Caco-2 (cell line): Measurements from ENCODE around the gene PCDHGA11. TPM values are rescaled to one million over a fixed set of nuclear protein-coding genes. Genes with fewer than 3 reads are reported as not detected.
"Not testable (repeated sequence)": the region's sequence is repeated elsewhere in the genome, so short reads cannot be mapped to it uniquely, and the experiment has no call there.

Experiments
- BruUV-seq: library from RNA; stranded (reverse); fragments of 400-500 nt; replicated peaks from 2 replicates; lab custom pipeline; 2021; lab: Mats Ljungman, UMichigan
- CTCF ChIA-PET: fragments of 300-600 bp; sonication (Branson Sonifier 250); formaldehyde crosslinking; loops from one replicate; lab custom pipeline; 2022; ENCODE audit warnings: antibody characterized with exemption; lab: Charles Lee
- POLR2A ChIA-PET: fragments of 300-600 bp; sonication (Branson Sonifier 250); formaldehyde crosslinking; loops from one replicate; lab custom pipeline; 2022; ENCODE audit warnings: antibody characterized with exemption; lab: Charles Lee
- DNase-seq, 2 experiments: peaks; one replicate each; pipeline versions ENCODE4 v3.0.0 to v3.0.0-alpha.2; 2020 to 2022
- H3K27me3 ChIP-seq: replicated peaks from 2 replicates; pipeline ENCODE4 v1.6.0; 2011; ENCODE audit warnings: low read length; ENCODE audit not compliant: control insufficient read depth, insufficient read depth
- H3K36me3 ChIP-seq: 2 replicates; pipeline ENCODE4 v1.5.1; 2011; ENCODE audit warnings: low read length; ENCODE audit not compliant: control insufficient read depth, insufficient read depth
- H3K4me1 ChIP-seq: fragments of 250-450 bp; sonication (Bioruptor Pico); 2 replicates; pipeline ENCODE4 v1.5.1; 2020; ENCODE audit warnings: mild to moderate bottlenecking
- H3K4me3 ChIP-seq: 2 replicates; pipeline ENCODE4 v1.5.1; 2011; ENCODE audit warnings: low read depth, mild to moderate bottlenecking, control low read depth, low read length
- H3K9me3 ChIP-seq: fragments of 250-450 bp; sonication (Bioruptor Pico); 2 replicates; pipeline ENCODE4 v1.5.1; 2020; ENCODE audit warnings: mild to moderate bottlenecking, moderate library complexity
- H3K27ac Mint-ChIP-seq: one replicate; pipeline ENCODE4 v1.8.0; 2022; ENCODE audit warnings: mixed read lengths; ENCODE audit not compliant: unreplicated experiment
- H3K27me3 Mint-ChIP-seq: one replicate; pipeline ENCODE4 v1.8.0; 2022; ENCODE audit warnings: mixed read lengths; ENCODE audit not compliant: insufficient read depth, unreplicated experiment
- H3K36me3 Mint-ChIP-seq: one replicate; pipeline ENCODE4 v1.8.0; 2022; ENCODE audit warnings: mild to moderate bottlenecking, mixed read lengths; ENCODE audit not compliant: insufficient read depth, unreplicated experiment
- H3K4me1 Mint-ChIP-seq: one replicate; pipeline ENCODE4 v1.8.0; 2022; ENCODE audit warnings: low read depth, mixed read lengths; ENCODE audit not compliant: unreplicated experiment
- H3K4me3 Mint-ChIP-seq: one replicate; pipeline ENCODE4 v1.8.0; 2022; ENCODE audit warnings: mild to moderate bottlenecking, moderate library complexity, mixed read lengths; ENCODE audit not compliant: unreplicated experiment
- H3K9me3 Mint-ChIP-seq: one replicate; pipeline ENCODE4 v1.8.0; 2022; ENCODE audit warnings: mixed read lengths; ENCODE audit not compliant: unreplicated experiment
- CTCF ChIP-seq, 2 experiments: fragments of 200-600 bp in 1 of 2; IDR thresholded peaks; 1 replicate in 1 of 2; 2 replicates in 1 of 2; pipeline versions ENCODE4 v1.5.1 to v1.8.0; 2011 to 2022; ENCODE audit warnings: antibody characterized with exemption in 1 of 2, control low read depth in 1 of 2, inconsistent platforms in 1 of 2, low read depth in 1 of 2, low read length in 1 of 2, mild to moderate bottlenecking in 1 of 2, moderate library complexity in 1 of 2; ENCODE audit not compliant: insufficient read depth in 1 of 2, severe bottlenecking in 1 of 2, unreplicated experiment in 1 of 2
- intact Hi-C: fragments of 100-400 bp; cut with micrococcal nuclease; formaldehyde crosslinking; loops from one replicate; pipeline ENCODE4 v1.10.0; 2022; ENCODE audit not compliant: unreplicated experiment
- total RNA-seq: library from RNA; stranded (reverse); gene quantifications from 2 replicates; pipeline ENCODE4 v1.2.3, GENCODE V29; 2022

PCDHGA11 gene
- total RNA-seq, 1 experiment from 2014 or later, result 1.2 TPM

- no peak within 1 kb of the TSS for H3K4me3 ChIP-seq
- CTCF ChIA-PET, result no interaction called here
Observed at GRCh38 chr5:141402553-141403243, 18.2 kb upstream of the PCDHGA11 start, which contains the start of gene PCDHGA9. Gene PCDHGA9, plus strand, starts transcription at chr5:141402778. Its CDS starts 175 bp downstream, at chr5:141402953.

GRCh38 chr5:141403387-141403786, 17.5 kb upstream of the PCDHGA11 start:
- ChIA-PET CTCF (no interaction called here), POLR2A (no interaction called here)
- no peaks in the 10 kb centered on the region for H3K27me3 ChIP-seq
- H3K9me3 ChIP-seq, result peaks cover 19% of the 10 kb centered on the region
- no peak for DNase-seq
- no TSS peak for BruUV-seq
- H3K27ac Mint-ChIP-seq, result no peak overlapping the region
- H3K4me3 ChIP-seq, result no peak overlapping the region
- H3K9me3 Mint-ChIP-seq, result peaks cover 11% of the 10 kb centered on the region
- TF ChIP-seq CTCF (IDR thresholded peaks at IDR 0.05; ENCODE audit: insufficient read depth in 1 of 2, low read depth in 1 of 2, low read length in 1 of 2, severe bottlenecking in 1 of 2, unreplicated experiment in 1 of 2), result no peak
- H3K4me3 Mint-ChIP-seq, result no peak overlapping the region
- H3K4me1 Mint-ChIP-seq, result no peaks in the 10 kb centered on the region
- H3K36me3 ChIP-seq, result no peaks in the 10 kb centered on the region
- peaks cover 17% of the 10 kb centered on the region for H3K36me3 Mint-ChIP-seq
- H3K27me3 Mint-ChIP-seq, result no peaks in the 10 kb centered on the region
- intact Hi-C loops, result no loop called here
- H3K4me1 ChIP-seq, result no peaks in the 10 kb centered on the region

More at GRCh38 chr5:141402553-141403243, 18.2 kb upstream of the PCDHGA11 start, which contains the start of gene PCDHGA9:
- H3K9me3 Mint-ChIP-seq, result peaks cover 11% of the 10 kb centered on the region
- TF ChIP-seq CTCF (IDR thresholded peaks at IDR 0.05; ENCODE audit: insufficient read depth in 1 of 2, low read depth in 1 of 2, low read length in 1 of 2, severe bottlenecking in 1 of 2, unreplicated experiment in 1 of 2), result no peak
- DNase-seq, result no peak
- H3K36me3 ChIP-seq, result no peaks in the 10 kb centered on the region
- H3K9me3 ChIP-seq, result peaks cover 19% of the 10 kb centered on the region
- BruUV-seq, result no TSS peak
- no peak within 1 kb of the TSS for H3K27ac Mint-ChIP-seq
- H3K4me1 ChIP-seq, result no peaks in the 10 kb centered on the region
- POLR2A ChIA-PET, result no interaction called here
- no peaks in the 10 kb centered on the region for H3K27me3 ChIP-seq
- H3K4me1 Mint-ChIP-seq, result no peaks in the 10 kb centered on the region
- H3K27me3 Mint-ChIP-seq, result no peaks in the 10 kb centered on the region
- peaks cover 17% of the 10 kb centered on the region for H3K36me3 Mint-ChIP-seq
- H3K4me3 Mint-ChIP-seq, result no peak within 1 kb of the TSS
- intact Hi-C loops, result no loop called here

GRCh38 chr5:141407790-141408505, 12.9 kb upstream of the PCDHGA11 start, which contains the start of gene PCDHGB6:
Gene PCDHGB6, plus strand, starts transcription at chr5:141408021. Its CDS starts 182 bp downstream, at chr5:141408203.
- BruUV-seq, H3K4me1 ChIP-seq, H3K4me1 Mint-ChIP-seq, H3K36me3 ChIP-seq, POLR2A ChIA-PET, DNase-seq, H3K27me3 ChIP-seq, H3K4me3 Mint-ChIP-seq, intact Hi-C loops, H3K27me3 Mint-ChIP-seq, H3K27ac Mint-ChIP-seq, H3K9me3 ChIP-seq, H3K4me3 ChIP-seq: not testable (repeated sequence)
- peaks cover 14% of the 10 kb centered on the region for H3K36me3 Mint-ChIP-seq
- CTCF ChIA-PET, result interaction anchor here (1.3 kb wide), 1 partner anchor 156 kb away, joined by 5 read pairs; no protein-coding TSS in a partner anchor
- peaks cover 19% of the 10 kb centered on the region for H3K9me3 Mint-ChIP-seq
- TF ChIP-seq CTCF (IDR thresholded peaks at IDR 0.05; ENCODE audit: insufficient read depth in 1 of 2, low read depth in 1 of 2, low read length in 1 of 2, severe bottlenecking in 1 of 2, unreplicated experiment in 1 of 2), result peak in 1 of 2 experiments; percentile 12
